Ovary (tissue), 3 donors: Measurements from ENCODE around the gene SNRPD1.
"Not testable (repeated sequence)": the region's sequence is repeated elsewhere in the genome, so short reads cannot be mapped to it uniquely, and the experiment has no call there.

Experiments used
- EP300 ChIP-seq: sonication (generic); formaldehyde crosslinking; IDR thresholded peaks from one replicate; pipeline ENCODE4 v1.6.1; 2017; ENCODE audit warnings: antibody characterized with exemption
- TF ChIP-seq, protein P1 (sequence below), 3 donors: fragments of 450-650 bp in 2 of 3; fragments of 200-600 bp in 1 of 3; IDR thresholded peaks; one replicate each; pipeline versions ENCODE4 v1.5.1 to v1.8.0; 2016 to 2022; ENCODE audit warnings: antibody characterized with exemption in 3 of 3, mild to moderate bottlenecking in 1 of 3
- donor health status: DM: no; HTN: no; CAD: no.

DNA sequence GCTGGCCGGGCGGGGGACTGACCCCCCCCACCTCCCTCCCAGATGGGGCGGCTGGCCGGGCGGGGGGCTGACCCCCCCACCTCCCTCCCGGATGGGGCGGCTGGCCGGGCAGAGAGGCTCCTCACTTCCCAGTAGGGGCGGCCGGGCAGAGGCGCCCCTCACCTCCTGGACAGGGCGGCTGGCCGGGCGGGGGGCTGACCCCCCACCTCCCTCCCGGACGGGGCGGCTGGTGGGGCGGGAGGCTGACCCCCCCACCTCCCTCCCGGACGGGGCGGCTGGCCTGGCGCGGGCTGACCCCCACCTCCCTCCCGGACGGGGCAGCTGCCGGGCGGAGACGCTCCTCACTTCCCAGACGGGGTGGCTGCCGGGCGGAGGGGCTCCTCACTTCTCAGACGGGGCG is 19.8 kb upstream of the SNRPD1 start:
- not testable (repeated sequence) for TF ChIP-seq EP300
- TF ChIP-seq, protein P1, sequence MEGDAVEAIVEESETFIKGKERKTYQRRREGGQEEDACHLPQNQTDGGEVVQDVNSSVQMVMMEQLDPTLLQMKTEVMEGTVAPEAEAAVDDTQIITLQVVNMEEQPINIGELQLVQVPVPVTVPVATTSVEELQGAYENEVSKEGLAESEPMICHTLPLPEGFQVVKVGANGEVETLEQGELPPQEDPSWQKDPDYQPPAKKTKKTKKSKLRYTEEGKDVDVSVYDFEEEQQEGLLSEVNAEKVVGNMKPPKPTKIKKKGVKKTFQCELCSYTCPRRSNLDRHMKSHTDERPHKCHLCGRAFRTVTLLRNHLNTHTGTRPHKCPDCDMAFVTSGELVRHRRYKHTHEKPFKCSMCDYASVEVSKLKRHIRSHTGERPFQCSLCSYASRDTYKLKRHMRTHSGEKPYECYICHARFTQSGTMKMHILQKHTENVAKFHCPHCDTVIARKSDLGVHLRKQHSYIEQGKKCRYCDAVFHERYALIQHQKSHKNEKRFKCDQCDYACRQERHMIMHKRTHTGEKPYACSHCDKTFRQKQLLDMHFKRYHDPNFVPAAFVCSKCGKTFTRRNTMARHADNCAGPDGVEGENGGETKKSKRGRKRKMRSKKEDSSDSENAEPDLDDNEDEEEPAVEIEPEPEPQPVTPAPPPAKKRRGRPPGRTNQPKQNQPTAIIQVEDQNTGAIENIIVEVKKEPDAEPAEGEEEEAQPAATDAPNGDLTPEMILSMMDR (IDR thresholded peaks at IDR 0.05) = not testable (repeated sequence)
